CD4-positive, alpha-beta T cell (primary cell): ENCODE data around the gene SUPT20H. TPM values are rescaled to one million over a fixed set of nuclear protein-coding genes. Genes with fewer than 3 reads are reported as not detected.

ENCODE experiments used
- ATAC-seq: fragments of 200-7000 bp; cut with Tn5 transposase; one replicate; pipeline ENCODE4 v1.10.0; 2022; ENCODE audit warnings: mild to moderate bottlenecking; ENCODE audit not compliant: poor library complexity
- CTCF ChIA-PET: fragments of 350-600 bp; sonication (Branson Sonifier 250); formaldehyde crosslinking; loops from one replicate; lab custom pipeline; 2021; ENCODE audit warnings: antibody characterized with exemption, inconsistent platforms; lab: Charles Lee
- POLR2A ChIA-PET: fragments of 350-600 bp; sonication (Branson Sonifier 250); formaldehyde crosslinking; loops from one replicate; lab custom pipeline; 2021; ENCODE audit warnings: antibody characterized with exemption, inconsistent platforms; lab: Charles Lee
- DNase-seq, 14 experiments: peaks; one replicate each; pipeline ENCODE4 v3.0.0-alpha.2; 2013 to 2020; ENCODE audit warnings: mixed read lengths in 2 of 14
- H3K27ac ChIP-seq, 2 donors: one replicate each; pipeline versions ENCODE4 v1.5.1 to v1.7.0; 2013; ENCODE audit warnings: low read length in 2 of 2, low read depth in 1 of 2, mild to moderate bottlenecking in 1 of 2
- H3K27me3 ChIP-seq, 2 experiments: 1 replicate in 1 of 2; 2 replicates in 1 of 2; pipeline versions ENCODE4 v1.6.1 to v1.7.0; 2013; ENCODE audit warnings: low read length in 2 of 2, control low read depth in 1 of 2, mild to moderate bottlenecking in 1 of 2, moderate library complexity in 1 of 2; ENCODE audit not compliant: insufficient read depth in 2 of 2, control insufficient read depth in 1 of 2
- H3K36me3 ChIP-seq: one replicate; pipeline ENCODE4 v1.6.1; 2013; ENCODE audit warnings: low read length, control low read depth; ENCODE audit not compliant: insufficient read depth
- H3K4me1 ChIP-seq: one replicate; pipeline ENCODE4 v1.6.1; 2013; ENCODE audit warnings: low read length, control low read depth; ENCODE audit not compliant: insufficient read depth
- H3K4me3 ChIP-seq: one replicate; pipeline ENCODE4 v1.5.1; 2013; ENCODE audit warnings: mild to moderate bottlenecking, low read length, moderate library complexity
- H3K9me3 ChIP-seq, 2 experiments: 1 replicate in 1 of 2; 2 replicates in 1 of 2; pipeline versions ENCODE4 v1.6.1 to v1.7.0; 2013; ENCODE audit warnings: low read length in 2 of 2, mild to moderate bottlenecking in 2 of 2, control low read depth in 1 of 2, moderate library complexity in 1 of 2; ENCODE audit not compliant: control insufficient read depth in 1 of 2, insufficient read depth in 1 of 2
- H3K27ac Mint-ChIP-seq: one replicate; pipeline ENCODE4 v1.8.0; 2020; ENCODE audit warnings: mixed read lengths
- H3K27me3 Mint-ChIP-seq: one replicate; pipeline ENCODE4 v1.8.0; 2021; ENCODE audit warnings: mixed read lengths
- H3K36me3 Mint-ChIP-seq: one replicate; pipeline ENCODE4 v1.8.0; 2021; ENCODE audit warnings: low read depth, mixed read lengths
- H3K4me1 Mint-ChIP-seq: one replicate; pipeline ENCODE4 v1.8.0; 2021; ENCODE audit warnings: low read depth, mixed read lengths
- H3K4me3 Mint-ChIP-seq: one replicate; pipeline ENCODE4 v1.8.0; 2020; ENCODE audit warnings: mild to moderate bottlenecking, mixed read lengths
- H3K9me3 Mint-ChIP-seq: one replicate; pipeline ENCODE4 v1.8.0; 2020; ENCODE audit warnings: mixed read lengths
- intact Hi-C, 2 experiments: fragments of 100-400 bp; cut with DNase I in 1 of 2; cut with micrococcal nuclease in 1 of 2; formaldehyde crosslinking; loops; one replicate each; pipeline versions ENCODE4 v1.15.1 to v1.9.0; 2023 to 2025; cut with DNase I, micrococcal nuclease
- total RNA-seq, 174 experiments: library from RNA in 2 of 174; stranded (reverse) in 2 of 174; gene quantifications; one replicate each; pipeline ENCODE4 v1.2.3 and lab custom pipeline; 2021 to 2026
- TF ChIP-seq, protein P1 (sequence below): fragments of 200-600 bp; IDR thresholded peaks from one replicate; pipeline ENCODE4 v1.8.0; 2022; ENCODE audit warnings: antibody characterized with exemption, mild to moderate bottlenecking

The SUPT20H gene
- total RNA-seq, 2 experiments from 2014 or later, result 61.7 to 63.1 TPM

DNA sequence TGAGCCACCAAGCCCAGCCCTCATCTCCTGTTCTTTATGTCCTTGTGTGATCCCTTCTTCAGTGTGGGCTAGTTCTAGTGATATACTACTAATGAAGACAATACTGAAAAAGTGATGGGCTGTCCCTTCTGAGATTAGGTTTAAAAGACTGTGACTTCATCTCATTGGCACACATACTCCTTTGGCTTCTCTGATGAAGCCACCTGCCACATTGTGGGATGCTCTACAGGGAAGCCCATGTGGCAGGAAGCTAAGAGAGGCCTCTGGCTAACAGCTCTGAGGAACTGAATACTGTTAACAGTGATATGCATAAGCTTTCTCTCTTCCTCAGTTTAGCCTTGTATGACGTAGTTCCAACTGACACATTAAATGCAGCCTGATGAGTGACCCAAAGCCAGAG lies 32.3 kb upstream of the SUPT20H start:
- DNase-seq, result no peak
- Mint-ChIP-seq H3K27ac (no peak overlapping the region), H3K27me3 (no peaks in the 10 kb centered on the region), H3K4me3 (no peak overlapping the region), H3K36me3 (no peaks in the 10 kb centered on the region), H3K4me1 (no peaks in the 10 kb centered on the region), H3K9me3 (no peaks in the 10 kb centered on the region)
- Histone ChIP-seq H3K36me3 (no peaks in the 10 kb centered on the region), H3K9me3 (no peaks in the 10 kb centered on the region), H3K4me3 (no peak overlapping the region), H3K27ac (no peak overlapping the region), H3K27me3 (no peaks in the 10 kb centered on the region), H3K4me1 (no peaks in the 10 kb centered on the region)
- ChIA-PET POLR2A (no interaction called here), CTCF (no interaction called here)
- TF ChIP-seq, protein P1, sequence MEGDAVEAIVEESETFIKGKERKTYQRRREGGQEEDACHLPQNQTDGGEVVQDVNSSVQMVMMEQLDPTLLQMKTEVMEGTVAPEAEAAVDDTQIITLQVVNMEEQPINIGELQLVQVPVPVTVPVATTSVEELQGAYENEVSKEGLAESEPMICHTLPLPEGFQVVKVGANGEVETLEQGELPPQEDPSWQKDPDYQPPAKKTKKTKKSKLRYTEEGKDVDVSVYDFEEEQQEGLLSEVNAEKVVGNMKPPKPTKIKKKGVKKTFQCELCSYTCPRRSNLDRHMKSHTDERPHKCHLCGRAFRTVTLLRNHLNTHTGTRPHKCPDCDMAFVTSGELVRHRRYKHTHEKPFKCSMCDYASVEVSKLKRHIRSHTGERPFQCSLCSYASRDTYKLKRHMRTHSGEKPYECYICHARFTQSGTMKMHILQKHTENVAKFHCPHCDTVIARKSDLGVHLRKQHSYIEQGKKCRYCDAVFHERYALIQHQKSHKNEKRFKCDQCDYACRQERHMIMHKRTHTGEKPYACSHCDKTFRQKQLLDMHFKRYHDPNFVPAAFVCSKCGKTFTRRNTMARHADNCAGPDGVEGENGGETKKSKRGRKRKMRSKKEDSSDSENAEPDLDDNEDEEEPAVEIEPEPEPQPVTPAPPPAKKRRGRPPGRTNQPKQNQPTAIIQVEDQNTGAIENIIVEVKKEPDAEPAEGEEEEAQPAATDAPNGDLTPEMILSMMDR, result no peak
- intact Hi-C loops, result no loop called here
- no peak for ATAC-seq

DNA sequence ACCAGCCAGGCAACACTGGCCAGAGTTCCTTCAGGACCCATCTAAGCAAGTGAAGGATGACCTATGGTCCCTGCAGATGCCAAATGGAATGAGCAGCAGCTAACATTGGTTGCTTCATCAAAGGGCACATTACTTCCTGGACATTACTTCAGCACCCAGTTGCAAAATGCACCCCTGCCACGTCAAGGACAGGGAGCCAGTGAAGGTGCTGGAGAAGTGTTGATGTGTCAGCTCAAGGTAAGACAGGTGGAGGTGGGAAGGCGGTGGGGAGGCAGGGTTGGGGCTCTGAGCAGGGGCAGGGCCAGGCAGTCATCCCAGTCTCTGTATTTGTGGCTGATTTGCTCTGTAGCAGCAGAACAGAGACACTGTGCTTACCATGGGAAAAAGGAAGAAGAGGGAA lies 31.4 kb upstream of the SUPT20H start:
- ChIA-PET CTCF (no interaction called here), POLR2A (no interaction called here)
- Mint-ChIP-seq H3K4me1 (no peaks in the 10 kb centered on the region), H3K9me3 (no peaks in the 10 kb centered on the region), H3K27ac (no peak overlapping the region), H3K4me3 (no peak overlapping the region), H3K27me3 (no peaks in the 10 kb centered on the region), H3K36me3 (no peaks in the 10 kb centered on the region)
- intact Hi-C loops, result no loop called here
- no peak for ATAC-seq
- Histone ChIP-seq H3K4me1 (no peaks in the 10 kb centered on the region), H3K27ac (no peak overlapping the region), H3K36me3 (no peaks in the 10 kb centered on the region), H3K4me3 (no peak overlapping the region), H3K9me3 (no peaks in the 10 kb centered on the region), H3K27me3 (no peaks in the 10 kb centered on the region)
- TF ChIP-seq, protein P1, result no peak
- DNase-seq, result no peak

DNA sequence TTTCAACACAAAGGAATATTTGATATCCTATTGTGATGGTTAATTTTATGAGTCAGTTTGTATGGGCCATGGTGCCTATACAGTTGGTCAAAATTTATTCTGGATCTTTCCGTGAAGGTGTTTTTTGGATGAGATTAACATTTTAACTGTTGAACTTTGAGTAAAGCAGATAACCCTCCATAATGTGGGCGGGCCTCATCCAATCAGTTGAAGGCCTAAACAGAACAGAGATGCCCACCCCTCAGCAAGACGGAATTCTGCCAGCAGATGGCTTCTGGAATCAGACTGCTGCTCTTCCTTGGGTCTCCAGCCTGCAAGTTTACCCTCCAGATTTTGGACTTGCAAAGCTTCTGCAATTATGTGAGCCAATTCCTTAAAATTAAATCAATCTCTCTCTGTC lies 30.0 kb upstream of the SUPT20H start:
- no peaks in the 10 kb centered on the region for H3K36me3 ChIP-seq
- DNase-seq (no peak), ATAC-seq (no peak)
- Mint-ChIP-seq H3K4me3 (no peak overlapping the region), H3K9me3 (no peaks in the 10 kb centered on the region), H3K27me3 (no peaks in the 10 kb centered on the region), H3K36me3 (no peaks in the 10 kb centered on the region), H3K4me1 (no peaks in the 10 kb centered on the region), H3K27ac (no peak overlapping the region)
- no peaks in the 10 kb centered on the region for H3K27me3 ChIP-seq
- H3K4me1 ChIP-seq, result no peaks in the 10 kb centered on the region
- ChIA-PET POLR2A (no interaction called here), CTCF (no interaction called here)
- H3K9me3 ChIP-seq, result no peaks in the 10 kb centered on the region
- H3K27ac ChIP-seq, result no peak overlapping the region
- TF ChIP-seq, protein P1, result no peak
- H3K4me3 ChIP-seq, result no peak overlapping the region
- intact Hi-C loops, result no loop called here
